Fibroblast of pulmonary artery (primary cell): Measurements from ENCODE around the gene TGFBR2.

Experiments
- DNase-seq: peaks from one replicate; pipeline ENCODE4 v3.0.0-alpha.2; 2010; ENCODE audit warnings: low read depth
- H3K4me3 ChIP-seq: replicated peaks from 2 replicates; pipeline ENCODE4 v1.5.1; 2011; ENCODE audit warnings: low read depth, mild to moderate bottlenecking, control low read depth, low read length, moderate library complexity
- CTCF ChIP-seq: IDR thresholded peaks from 2 replicates; pipeline ENCODE4 v1.5.1; 2011; ENCODE audit warnings: mild to moderate bottlenecking, control low read depth, low read length, inconsistent platforms; ENCODE audit errors: missing control alignments

TGFBR2 gene

GRCh38 chr3:30598668-30599545, 7.5 kb upstream of the TGFBR2 start:
- no peak for DNase-seq
- H3K4me3 ChIP-seq = no peak overlapping the region
- no peak for TF ChIP-seq CTCF

GRCh38 chr3:30600572-30600971, 5.8 kb upstream of the TGFBR2 start:
- no peak overlapping the region for H3K4me3 ChIP-seq
- TF ChIP-seq CTCF = no peak
- DNase-seq = no peak

DNA sequence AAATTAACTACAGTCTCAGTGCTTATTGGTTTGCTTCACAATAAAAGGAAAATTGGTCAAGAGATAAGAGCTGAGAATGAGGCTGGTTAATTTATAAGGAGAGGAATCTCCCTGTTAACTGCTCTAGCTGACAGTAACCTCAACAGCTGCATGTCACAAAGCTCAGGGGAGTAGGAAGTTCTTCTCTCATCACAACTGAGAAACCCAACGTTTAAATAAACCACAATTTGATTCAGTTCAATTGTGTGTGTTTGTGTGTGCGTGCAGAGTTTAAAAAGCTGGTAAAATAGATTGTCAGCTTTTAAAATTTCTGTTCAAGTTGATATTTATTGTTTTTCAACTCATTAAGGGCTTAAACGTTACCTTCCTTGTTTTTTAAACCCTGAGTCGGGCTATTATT, 3.5 kb upstream of the TGFBR2 start:
- no peak for TF ChIP-seq CTCF
- H3K4me3 ChIP-seq = no peak overlapping the region
- no peak for DNase-seq

- peak; percentile 76 for DNase-seq
- H3K4me3 ChIP-seq = no peak overlapping the region
- TF ChIP-seq CTCF = no peak
Observed at GRCh38 chr3:30604093-30604492, 2.3 kb upstream of the TGFBR2 start.

DNA sequence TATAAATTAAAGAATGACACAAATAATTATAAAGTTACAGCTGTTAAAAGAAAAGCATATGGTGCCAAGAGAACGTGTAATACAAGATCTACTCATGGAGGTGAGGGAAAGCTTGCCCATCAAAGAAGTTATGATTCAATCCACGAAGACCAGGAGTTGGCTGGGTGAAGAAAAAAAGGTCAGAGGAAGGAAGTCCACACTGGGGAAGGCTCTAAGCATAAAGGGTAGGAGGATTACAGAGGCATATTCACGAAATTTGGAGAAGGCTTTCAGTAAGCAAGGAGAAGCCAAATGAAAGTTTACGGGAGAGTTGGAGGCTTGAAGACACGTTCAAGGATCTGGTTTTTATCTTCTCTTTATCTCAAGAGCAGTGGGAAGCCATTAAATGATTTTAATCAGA, 1.8 kb upstream of the TGFBR2 start:
- no peak for TF ChIP-seq CTCF
- no peak overlapping the region for H3K4me3 ChIP-seq
- no peak for DNase-seq

GRCh38 chr3:30605005-30605404, 1.4 kb upstream of the TGFBR2 start:
- no peak overlapping the region for H3K4me3 ChIP-seq
- DNase-seq = no peak
- TF ChIP-seq CTCF = no peak
